Loucy (cell line): Measurements from ENCODE around the gene MAPK14.

Experiments used
- H2AFZ ChIP-seq: fragments of 200-600 bp; sonication (generic); 2 replicates; pipeline ENCODE4 v1.6.0; 2016; ENCODE audit warnings: antibody characterized with exemption, mild to moderate bottlenecking, low read length, moderate library complexity
- H3F3A ChIP-seq: fragments of 200-600 bp; 2 replicates; pipeline ENCODE4 v1.6.0; 2016; ENCODE audit warnings: antibody characterized with exemption, low read depth, mild to moderate bottlenecking
- H3K27me3 ChIP-seq: fragments of 200-600 bp; sonication (generic); 2 replicates; pipeline ENCODE4 v1.6.1; 2014; ENCODE audit warnings: low read length, mild to moderate bottlenecking; ENCODE audit not compliant: insufficient read depth, poor library complexity, severe bottlenecking
- H3K36me3 ChIP-seq: fragments of 200-600 bp; sonication (generic); 2 replicates; pipeline ENCODE4 v1.6.1; 2016; ENCODE audit warnings: low read length; ENCODE audit not compliant: insufficient read depth
- H3K4me1 ChIP-seq: fragments of 200-600 bp; sonication (generic); 2 replicates; pipeline ENCODE4 v1.5.1; 2014; ENCODE audit warnings: low read length, mild to moderate bottlenecking; ENCODE audit not compliant: insufficient read depth, poor library complexity, severe bottlenecking
- H3K4me2 ChIP-seq: fragments of 200-600 bp; sonication (generic); 2 replicates; pipeline ENCODE4 v1.6.0; 2014; ENCODE audit warnings: antibody characterized with exemption, low read length, low read depth, mild to moderate bottlenecking; ENCODE audit not compliant: poor library complexity, severe bottlenecking
- H3K4me3 ChIP-seq: fragments of 200-600 bp; sonication (generic); 2 replicates; pipeline ENCODE4 v1.5.1; 2014; ENCODE audit warnings: low read length, mild to moderate bottlenecking, mixed read lengths; ENCODE audit not compliant: poor library complexity, severe bottlenecking
- H3K79me2 ChIP-seq: fragments of 200-600 bp; sonication (generic); 2 replicates; pipeline ENCODE4 v1.6.1; 2014; ENCODE audit warnings: low read length; ENCODE audit not compliant: insufficient read depth
- H3K9ac ChIP-seq: fragments of 200-600 bp; sonication (generic); 2 replicates; pipeline ENCODE4 v1.6.0; 2014; ENCODE audit warnings: mild to moderate bottlenecking, low read depth, low read length, moderate library complexity; ENCODE audit not compliant: poor library complexity, severe bottlenecking
- H3K9me2 ChIP-seq: fragments of 200-600 bp; sonication (generic); replicated peaks from 2 replicates; pipeline ENCODE4 v1.6.1; 2016; ENCODE audit warnings: low read depth, low read length, mixed read lengths
- H3K9me3 ChIP-seq: fragments of 200-600 bp; sonication (generic); 2 replicates; pipeline ENCODE4 v1.6.1; 2014; ENCODE audit warnings: mild to moderate bottlenecking, antibody characterized with exemption, low read length, low read depth; ENCODE audit not compliant: insufficient read depth
- H4K20me1 ChIP-seq: fragments of 200-600 bp; sonication (generic); 2 replicates; pipeline ENCODE4 v1.6.0; 2014; ENCODE audit warnings: antibody characterized with exemption, low read length, mild to moderate bottlenecking; ENCODE audit not compliant: insufficient read depth, poor library complexity, severe bottlenecking
- EZH2phosphoT487 ChIP-seq: fragments of 200-600 bp; IDR thresholded peaks from 2 replicates; pipeline ENCODE4 v1.6.1; 2018; ENCODE audit warnings: antibody characterized with exemption, mild to moderate bottlenecking, moderate library complexity, borderline replicate concordance
- TF ChIP-seq, protein P1 (sequence below): fragments of 200-600 bp; sonication (generic); conservative IDR thresholded peaks from 2 replicates; pipeline ENCODE4 v1.5.1; 2014; ENCODE audit warnings: mild to moderate bottlenecking, antibody characterized with exemption, low read length

MAPK14 gene

DNA sequence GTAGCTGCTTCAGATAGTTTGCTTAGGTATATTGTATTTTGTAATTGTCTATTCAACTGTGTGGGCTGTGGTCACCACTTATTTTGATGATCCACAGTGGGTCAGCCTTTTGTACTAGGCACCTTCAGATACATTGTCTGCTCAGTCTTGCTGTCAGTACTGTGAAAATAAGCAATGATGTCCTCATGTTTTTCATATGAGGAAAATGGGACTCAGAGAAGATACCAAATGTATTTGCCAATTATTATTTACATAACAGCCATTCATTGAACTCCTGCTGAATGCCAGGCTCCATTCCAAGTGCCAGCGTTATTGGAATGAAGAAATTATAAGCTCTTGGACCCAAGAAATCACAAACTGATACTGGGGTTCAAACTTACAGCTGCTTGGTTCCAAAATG, 28.6 kb downstream of the MAPK14 start:
- H3K9ac ChIP-seq = no peak overlapping the region
- no peaks in the 10 kb centered on the region for H3K9me3 ChIP-seq
- H3K4me2 ChIP-seq = no peak overlapping the region
- H3K9me2 ChIP-seq = no peaks in the 10 kb centered on the region
- TF ChIP-seq, protein P1, sequence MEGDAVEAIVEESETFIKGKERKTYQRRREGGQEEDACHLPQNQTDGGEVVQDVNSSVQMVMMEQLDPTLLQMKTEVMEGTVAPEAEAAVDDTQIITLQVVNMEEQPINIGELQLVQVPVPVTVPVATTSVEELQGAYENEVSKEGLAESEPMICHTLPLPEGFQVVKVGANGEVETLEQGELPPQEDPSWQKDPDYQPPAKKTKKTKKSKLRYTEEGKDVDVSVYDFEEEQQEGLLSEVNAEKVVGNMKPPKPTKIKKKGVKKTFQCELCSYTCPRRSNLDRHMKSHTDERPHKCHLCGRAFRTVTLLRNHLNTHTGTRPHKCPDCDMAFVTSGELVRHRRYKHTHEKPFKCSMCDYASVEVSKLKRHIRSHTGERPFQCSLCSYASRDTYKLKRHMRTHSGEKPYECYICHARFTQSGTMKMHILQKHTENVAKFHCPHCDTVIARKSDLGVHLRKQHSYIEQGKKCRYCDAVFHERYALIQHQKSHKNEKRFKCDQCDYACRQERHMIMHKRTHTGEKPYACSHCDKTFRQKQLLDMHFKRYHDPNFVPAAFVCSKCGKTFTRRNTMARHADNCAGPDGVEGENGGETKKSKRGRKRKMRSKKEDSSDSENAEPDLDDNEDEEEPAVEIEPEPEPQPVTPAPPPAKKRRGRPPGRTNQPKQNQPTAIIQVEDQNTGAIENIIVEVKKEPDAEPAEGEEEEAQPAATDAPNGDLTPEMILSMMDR = no peak
- TF ChIP-seq EZH2phosphoT487 = no peak
- H3K27me3 ChIP-seq = no peaks in the 10 kb centered on the region
- peaks cover 100% of the 10 kb centered on the region for H4K20me1 ChIP-seq
- no peak overlapping the region for H3K4me3 ChIP-seq
- H3F3A ChIP-seq = no peaks in the 10 kb centered on the region
- H3K4me1 ChIP-seq = peaks cover 12% of the 10 kb centered on the region
- no peak overlapping the region for H2AFZ ChIP-seq
- peaks cover 92% of the 10 kb centered on the region for H3K36me3 ChIP-seq
- H3K79me2 ChIP-seq = peaks cover 97% of the 10 kb centered on the region

DNA sequence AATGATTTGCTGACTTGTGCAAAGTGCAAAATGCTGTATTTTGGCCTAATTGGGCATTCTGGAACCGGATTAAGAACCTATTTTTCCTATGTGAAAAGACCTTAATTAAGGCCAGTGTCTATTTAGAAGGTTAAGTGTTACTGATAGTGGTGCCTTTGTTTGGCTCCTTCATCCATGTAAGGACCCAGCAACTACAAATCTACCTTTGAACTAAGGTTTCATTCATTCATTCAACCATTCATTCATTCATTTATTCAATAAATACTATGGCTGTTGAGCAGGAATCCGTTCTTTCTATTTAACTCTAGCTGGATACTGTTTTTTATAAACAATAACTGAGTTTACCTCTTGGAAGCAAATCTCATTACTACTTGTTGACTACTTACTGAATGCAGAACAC, 33.6 kb downstream of the MAPK14 start:
- Histone ChIP-seq H3K4me2 (no peak overlapping the region), H2AFZ (no peak overlapping the region), H3K9ac (no peak overlapping the region), H3F3A (no peaks in the 10 kb centered on the region), H3K9me2 (no peaks in the 10 kb centered on the region), H3K4me3 (no peak overlapping the region), H3K4me1 (peaks cover 11% of the 10 kb centered on the region), H3K79me2 (peaks cover 98% of the 10 kb centered on the region), H3K9me3 (no peaks in the 10 kb centered on the region), H3K36me3 (peaks cover 93% of the 10 kb centered on the region), H4K20me1 (peaks cover 98% of the 10 kb centered on the region), H3K27me3 (no peaks in the 10 kb centered on the region)
- TF ChIP-seq EZH2phosphoT487 = no peak
- TF ChIP-seq, protein P1 = no peak

DNA sequence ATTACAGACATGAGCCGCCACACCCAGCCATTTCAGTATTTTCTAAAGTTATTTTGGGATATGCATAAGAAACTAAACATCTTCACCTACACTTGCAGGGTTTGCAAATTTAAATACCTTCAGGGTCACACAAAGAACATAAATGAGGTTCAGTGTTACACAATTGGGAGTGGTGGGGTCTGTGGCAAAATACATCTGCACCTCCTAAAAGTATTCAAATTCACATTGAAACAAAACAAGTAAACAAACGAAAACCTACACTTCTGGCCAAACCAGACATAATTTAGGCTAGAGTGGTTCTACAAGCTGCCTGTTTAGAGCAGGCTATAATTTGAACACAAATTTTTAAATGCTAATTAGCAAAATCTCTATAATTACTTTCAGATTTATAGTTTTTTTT, 34.6 kb downstream of the MAPK14 start:
- H3K9me2 ChIP-seq = no peaks in the 10 kb centered on the region
- no peaks in the 10 kb centered on the region for H3K9me3 ChIP-seq
- peaks cover 98% of the 10 kb centered on the region for H4K20me1 ChIP-seq
- no peaks in the 10 kb centered on the region for H3F3A ChIP-seq
- no peak overlapping the region for H2AFZ ChIP-seq
- TF ChIP-seq, protein P1 = no peak
- TF ChIP-seq EZH2phosphoT487 = no peak
- no peak overlapping the region for H3K9ac ChIP-seq
- H3K27me3 ChIP-seq = no peaks in the 10 kb centered on the region
- peaks cover 91% of the 10 kb centered on the region for H3K36me3 ChIP-seq
- peaks cover 98% of the 10 kb centered on the region for H3K79me2 ChIP-seq
- no peak overlapping the region for H3K4me2 ChIP-seq
- peaks cover 12% of the 10 kb centered on the region for H3K4me1 ChIP-seq
- no peak overlapping the region for H3K4me3 ChIP-seq
